ENCODE measurements around the gene ZSCAN5B. TPM values are rescaled to one million over a fixed set of nuclear protein-coding genes. Genes with fewer than 3 reads are reported as not detected.

Gene ZSCAN5B
- total RNA-seq = 0.17 TPM in 1 of 2 replicates, not detected in the other

GRCh38 chr19:56197646-56198045 is at the start of gene ZSCAN5B:
TSS of gene ZSCAN5B (minus strand) at chr19:56197783. CDS start at chr19:56193052, 4,731 bp downstream.

GRCh38 chr19:56201973-56202372 is 4.4 kb upstream of the ZSCAN5B start, which contains the start of gene ZSCAN5C:
TSS of gene ZSCAN5C (plus strand) at chr19:56202273. CDS start at chr19:56205914, 3,641 bp downstream.

GRCh38 chr19:56175861-56176307 is 21.7 kb downstream of the ZSCAN5B start, which contains the start of gene GALP:
TSS of gene GALP (plus strand) at chr19:56176008. CDS start at chr19:56177109, 1,101 bp downstream.

GRCh38 chr19:56140583-56141416 is 56.8 kb downstream of the ZSCAN5B start, which contains the start of gene ZNF444:
TSS of gene ZNF444 (plus strand) at chr19:56141287. CDS start at chr19:56146912, 5,625 bp downstream.

Other genes with a start within 250 kb of the ZSCAN5B start
- not detected in 2 replicates for gene NLRP8, start 250.0 kb downstream of the ZSCAN5B start, total RNA-seq
- gene NLRP5, start 211.0 kb downstream of the ZSCAN5B start, total RNA-seq = not detected in 2 replicates
- gene ZNF787, start 76.5 kb downstream of the ZSCAN5B start, total RNA-seq = 24.6 and 49.1 TPM in 2 replicates
- gene ZNF444, start 56.5 kb downstream of the ZSCAN5B start, total RNA-seq = 21.7 and 27.6 TPM in 2 replicates
- not detected in 2 replicates for gene GALP, start 21.8 kb downstream of the ZSCAN5B start, total RNA-seq
- not detected in 2 replicates for gene ZSCAN5C, start 4.5 kb upstream of the ZSCAN5B start, total RNA-seq
- gene EDDM13, start 75.0 kb upstream of the ZSCAN5B start, total RNA-seq = not detected in 2 replicates
- gene ZSCAN5A, start 117.1 kb upstream of the ZSCAN5B start, total RNA-seq = 10.5 and 11.2 TPM in 2 replicates
- 2.6 and 3.6 TPM in 2 replicates for gene ZNF582, start 195.8 kb upstream of the ZSCAN5B start, total RNA-seq
- gene ZNF583, start 206.5 kb upstream of the ZSCAN5B start, total RNA-seq = 5.7 and 5.8 TPM in 2 replicates

Data from smooth muscle cell of trachea (primary cell).